NCI-H1694 treated with DMSO at 0.1 percent for 48 hours (cell line): ENCODE data around the gene SNURF.
"Not testable (repeated sequence)": the region's sequence is repeated elsewhere in the genome, so short reads cannot be mapped to it uniquely, and the experiment has no call there.

Experiments
- DNase-seq: peaks from one replicate; lab custom pipeline; 2025; lab: John Stamatoyannopoulos, UW

Gene SNURF

GRCh38 chr15:24971052-24971451 is 16.3 kb downstream of the SNURF start:
- DNase-seq: no peak

- no peak for DNase-seq
These were observed 17.0 kb downstream of the SNURF start for GRCh38 chr15:24971772-24972171.

GRCh38 chr15:24972707-24973106 is 17.9 kb downstream of the SNURF start:
- not testable (repeated sequence) for DNase-seq

- no peak for DNase-seq
These were observed 22.1 kb downstream of the SNURF start for GRCh38 chr15:24976932-24977331.

GRCh38 chr15:24977686-24978085 is 22.9 kb downstream of the SNURF start:
- no peak for DNase-seq

- DNase-seq: no peak
These were observed 30.4 kb downstream of the SNURF start for GRCh38 chr15:24985224-24985623.

- DNase-seq: no peak
These were observed 31.9 kb downstream of the SNURF start for GRCh38 chr15:24986653-24987052.
